Liver (tissue), 9 donors: Measurements from ENCODE around the gene PITPNC1. TPM values are rescaled to one million over a fixed set of nuclear protein-coding genes. Genes with fewer than 3 reads are reported as not detected.
A peak's percentile ranks its signal among the peaks of the same experiment; 100 is the strongest.

Experiments used
- DNase-seq: peaks from one replicate; pipeline ENCODE4 v3.0.0-alpha.2; 2017; ENCODE audit warnings: low spot score
- H3K27ac ChIP-seq, 2 donors: one replicate each; pipeline ENCODE4 v1.7.0; 2013; ENCODE audit warnings: inconsistent platforms in 2 of 2, low read length in 2 of 2, control low read depth in 1 of 2, low read depth in 1 of 2, mild to moderate bottlenecking in 1 of 2
- H3K27me3 ChIP-seq, 4 donors: one replicate each; pipeline versions ENCODE4 v1.6.1 to v1.7.0; 2013; ENCODE audit warnings: low read length in 3 of 4, inconsistent platforms in 1 of 4, mild to moderate bottlenecking in 1 of 4, moderate library complexity in 1 of 4; ENCODE audit not compliant: control insufficient read depth in 4 of 4, insufficient read depth in 4 of 4
- H3K36me3 ChIP-seq, 4 donors: one replicate each; pipeline versions ENCODE4 v1.6.1 to v1.7.0; 2013; ENCODE audit warnings: low read length in 3 of 4, mild to moderate bottlenecking in 3 of 4, low read depth in 1 of 4, moderate library complexity in 1 of 4; ENCODE audit not compliant: control insufficient read depth in 4 of 4, insufficient read depth in 3 of 4
- H3K4me1 ChIP-seq, 4 donors: one replicate each; pipeline versions ENCODE4 v1.6.1 to v1.7.0; 2013; ENCODE audit warnings: low read length in 3 of 4, mild to moderate bottlenecking in 3 of 4, moderate library complexity in 1 of 4; ENCODE audit not compliant: control insufficient read depth in 4 of 4, insufficient read depth in 4 of 4
- H3K4me3 ChIP-seq, 3 donors: one replicate each; pipeline versions ENCODE4 v1.6.1 to v1.7.0; 2013; ENCODE audit warnings: low read length in 3 of 3, control low read depth in 1 of 3, low read depth in 1 of 3, mild to moderate bottlenecking in 1 of 3
- H3K9ac ChIP-seq, 2 donors: one replicate each; pipeline ENCODE4 v1.7.0; 2013; ENCODE audit warnings: low read length in 2 of 2, mild to moderate bottlenecking in 2 of 2, moderate library complexity in 2 of 2, control low read depth in 1 of 2, low read depth in 1 of 2
- H3K9me3 ChIP-seq, 4 donors: one replicate each; pipeline versions ENCODE4 v1.6.1 to v1.7.0; 2013; ENCODE audit warnings: low read length in 3 of 4; ENCODE audit not compliant: control insufficient read depth in 4 of 4
- EGR1 ChIP-seq, 2 donors: IDR thresholded peaks; 2 replicates each; pipeline ENCODE4 v1.6.1; 2016 to 2018; ENCODE audit warnings: antibody characterized with exemption in 2 of 2, low read depth in 2 of 2
- FOXA1 ChIP-seq: IDR thresholded peaks from 2 replicates; pipeline ENCODE4 v1.6.1; 2016; ENCODE audit warnings: antibody characterized with exemption
- FOXA2 ChIP-seq: IDR thresholded peaks from 2 replicates; pipeline ENCODE4 v1.6.1; 2016; ENCODE audit warnings: antibody characterized with exemption
- GABPA ChIP-seq, 2 donors: IDR thresholded peaks in 1 of 2; conservative IDR thresholded peaks in 1 of 2; 2 replicates each; pipeline ENCODE4 v1.6.1; 2016; ENCODE audit warnings: antibody characterized with exemption in 2 of 2, mild to moderate bottlenecking in 1 of 2, moderate library complexity in 1 of 2
- HNF4A ChIP-seq, 2 donors: conservative IDR thresholded peaks; 2 replicates each; pipeline ENCODE4 v1.6.1; 2016; ENCODE audit warnings: antibody characterized with exemption in 2 of 2, mild to moderate bottlenecking in 2 of 2
- HNF4G ChIP-seq: IDR thresholded peaks from 2 replicates; pipeline ENCODE4 v1.6.1; 2016; ENCODE audit warnings: antibody characterized with exemption
- JUND ChIP-seq, 2 donors: IDR thresholded peaks; 2 replicates each; pipeline ENCODE4 v1.6.1; 2016; ENCODE audit warnings: antibody characterized with exemption in 2 of 2
- RAD21 ChIP-seq, 2 donors: IDR thresholded peaks; 2 replicates each; pipeline ENCODE4 v1.6.1; 2016; ENCODE audit warnings: antibody characterized with exemption in 2 of 2, mild to moderate bottlenecking in 2 of 2
- RXRA ChIP-seq, 2 donors: IDR thresholded peaks; 2 replicates each; pipeline ENCODE4 v1.6.1; 2017 to 2018; ENCODE audit warnings: antibody characterized with exemption in 2 of 2, mild to moderate bottlenecking in 1 of 2
- TAF1 ChIP-seq: conservative IDR thresholded peaks from 2 replicates; pipeline ENCODE4 v1.6.1; 2016; ENCODE audit warnings: antibody characterized with exemption, mild to moderate bottlenecking
- WGBS: extraction: QIAGEN DNeasy Blood & Tissue Kit; methylation state at CpG from one replicate; pipeline ENCODE4 v1.1.7; 2013; 5-methylcytosine and 5-hydroxymethylcytosine counted together
- polyA plus RNA-seq, 2 donors: library from polyadenylated mRNA; stranded (reverse) in 1 of 2; unstranded in 1 of 2; fragments of 200-250 nt in 1 of 2; fragments of >200 nt in 1 of 2; fragmentation: Nextera tagmentation in 1 of 2; extraction: Ambion mirVana in 1 of 2; gene quantifications; one replicate each; pipeline versions ENCODE4 v1.2.1 to v1.2.3, GENCODE V29; 2013 to 2015
- total RNA-seq, 2 donors: library from RNA; depleted of rRNA; stranded (reverse); fragments of >200 nt; gene quantifications; one replicate each; pipeline ENCODE4 v1.2.3, GENCODE V29; 2014
- TF ChIP-seq, protein P1 (sequence below): fragments of 150-350 bp; IDR thresholded peaks from 2 replicates; pipeline ENCODE4 v1.5.1; 2017; ENCODE audit warnings: improper control_type of control experiment, low read depth, low read length; ENCODE audit not compliant: missing input control
- TF ChIP-seq, protein P2 (sequence below): IDR thresholded peaks from 2 replicates; pipeline ENCODE4 v1.6.1; 2016; ENCODE audit warnings: antibody characterized with exemption
- TF ChIP-seq, protein P3 (sequence below): IDR thresholded peaks from 2 replicates; pipeline ENCODE4 v1.6.1; 2016; ENCODE audit warnings: antibody characterized with exemption
- TF ChIP-seq, protein P4 (sequence below): IDR thresholded peaks from 2 replicates; pipeline ENCODE4 v1.6.1; 2016; ENCODE audit warnings: antibody characterized with exemption, mild to moderate bottlenecking
- TF ChIP-seq, protein P5 (sequence below): IDR thresholded peaks from 2 replicates; pipeline ENCODE4 v1.6.1; 2016; ENCODE audit warnings: antibody characterized with exemption
- donor health status: healthy.
- donor health status: healthy.
- donor health status: healthy.
- donor health status: healthy.
- donor health status: healthy.

The PITPNC1 gene
- total and polyA plus RNA-seq, 4 donors = 2.3 to 10.2 (median 5.7) TPM

DNA sequence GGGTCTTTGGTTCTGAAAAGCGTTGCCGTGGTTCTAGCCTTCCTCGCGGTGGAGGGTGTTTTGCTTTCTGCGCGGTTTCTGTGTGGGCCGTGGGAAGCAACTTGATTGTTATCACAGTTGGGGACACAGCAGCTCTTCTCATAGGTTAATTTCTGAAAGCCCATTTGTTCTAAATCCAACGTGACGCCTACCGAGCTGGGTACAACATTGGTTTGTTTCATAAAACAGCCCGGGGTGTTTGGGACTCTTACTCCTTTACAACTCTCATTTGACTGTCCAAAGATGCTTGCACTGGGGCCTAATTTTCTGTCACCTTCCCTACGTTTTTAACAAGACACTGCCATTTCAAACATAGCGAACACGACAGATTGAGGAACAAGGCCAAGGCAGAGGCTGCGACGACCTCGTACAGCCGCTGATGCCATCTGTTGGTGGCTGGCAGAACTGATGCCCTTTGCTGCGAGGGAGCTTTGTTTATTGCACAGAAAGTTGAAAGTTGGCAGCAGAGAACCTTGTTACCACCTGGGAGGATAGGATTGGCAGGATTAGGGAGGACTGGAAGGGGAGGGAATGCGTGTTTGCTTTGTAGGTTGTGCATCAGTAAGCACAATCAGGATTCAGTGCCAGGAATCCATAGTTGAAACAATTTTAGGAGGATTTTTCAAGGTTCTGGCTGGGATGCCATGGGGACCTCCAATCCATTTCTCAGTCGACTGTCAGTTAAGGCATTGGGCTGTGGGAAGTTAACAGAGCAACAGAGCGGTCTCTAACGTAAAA lies 98.3 kb downstream of the PITPNC1 start:
- peaks cover 0 to 9% (median under 1%) of the 10 kb centered on the region in 4 donors for H3K4me1 ChIP-seq
- no peak overlapping the region for H3K4me3 ChIP-seq
- no peaks in the 10 kb centered on the region for H3K27me3 ChIP-seq
- H3K9me3 ChIP-seq = no peaks in the 10 kb centered on the region
- peak; percentile 59 for DNase-seq
- WGBS = 43% methylated on average over 23 of the region's 23 CpGs
- TF ChIP-seq HNF4A (conservative IDR thresholded peaks at IDR 0.05) (peak in 1 of 2 donors; percentile 15), RAD21 (IDR thresholded peaks at IDR 0.05) (peak; percentile 99), RXRA (IDR thresholded peaks at IDR 0.05) (peak; percentile 10 to 49)
- TF ChIP-seq, protein P1, sequence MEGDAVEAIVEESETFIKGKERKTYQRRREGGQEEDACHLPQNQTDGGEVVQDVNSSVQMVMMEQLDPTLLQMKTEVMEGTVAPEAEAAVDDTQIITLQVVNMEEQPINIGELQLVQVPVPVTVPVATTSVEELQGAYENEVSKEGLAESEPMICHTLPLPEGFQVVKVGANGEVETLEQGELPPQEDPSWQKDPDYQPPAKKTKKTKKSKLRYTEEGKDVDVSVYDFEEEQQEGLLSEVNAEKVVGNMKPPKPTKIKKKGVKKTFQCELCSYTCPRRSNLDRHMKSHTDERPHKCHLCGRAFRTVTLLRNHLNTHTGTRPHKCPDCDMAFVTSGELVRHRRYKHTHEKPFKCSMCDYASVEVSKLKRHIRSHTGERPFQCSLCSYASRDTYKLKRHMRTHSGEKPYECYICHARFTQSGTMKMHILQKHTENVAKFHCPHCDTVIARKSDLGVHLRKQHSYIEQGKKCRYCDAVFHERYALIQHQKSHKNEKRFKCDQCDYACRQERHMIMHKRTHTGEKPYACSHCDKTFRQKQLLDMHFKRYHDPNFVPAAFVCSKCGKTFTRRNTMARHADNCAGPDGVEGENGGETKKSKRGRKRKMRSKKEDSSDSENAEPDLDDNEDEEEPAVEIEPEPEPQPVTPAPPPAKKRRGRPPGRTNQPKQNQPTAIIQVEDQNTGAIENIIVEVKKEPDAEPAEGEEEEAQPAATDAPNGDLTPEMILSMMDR = peak; percentile 99
- TF ChIP-seq, protein P2, sequence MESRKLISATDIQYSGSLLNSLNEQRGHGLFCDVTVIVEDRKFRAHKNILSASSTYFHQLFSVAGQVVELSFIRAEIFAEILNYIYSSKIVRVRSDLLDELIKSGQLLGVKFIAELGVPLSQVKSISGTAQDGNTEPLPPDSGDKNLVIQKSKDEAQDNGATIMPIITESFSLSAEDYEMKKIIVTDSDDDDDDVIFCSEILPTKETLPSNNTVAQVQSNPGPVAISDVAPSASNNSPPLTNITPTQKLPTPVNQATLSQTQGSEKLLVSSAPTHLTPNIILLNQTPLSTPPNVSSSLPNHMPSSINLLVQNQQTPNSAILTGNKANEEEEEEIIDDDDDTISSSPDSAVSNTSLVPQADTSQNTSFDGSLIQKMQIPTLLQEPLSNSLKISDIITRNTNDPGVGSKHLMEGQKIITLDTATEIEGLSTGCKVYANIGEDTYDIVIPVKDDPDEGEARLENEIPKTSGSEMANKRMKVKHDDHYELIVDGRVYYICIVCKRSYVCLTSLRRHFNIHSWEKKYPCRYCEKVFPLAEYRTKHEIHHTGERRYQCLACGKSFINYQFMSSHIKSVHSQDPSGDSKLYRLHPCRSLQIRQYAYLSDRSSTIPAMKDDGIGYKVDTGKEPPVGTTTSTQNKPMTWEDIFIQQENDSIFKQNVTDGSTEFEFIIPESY = no peak
- no peak overlapping the region for H3K27ac ChIP-seq
- no peaks in the 10 kb centered on the region for H3K36me3 ChIP-seq
- no peak overlapping the region for H3K9ac ChIP-seq

DNA sequence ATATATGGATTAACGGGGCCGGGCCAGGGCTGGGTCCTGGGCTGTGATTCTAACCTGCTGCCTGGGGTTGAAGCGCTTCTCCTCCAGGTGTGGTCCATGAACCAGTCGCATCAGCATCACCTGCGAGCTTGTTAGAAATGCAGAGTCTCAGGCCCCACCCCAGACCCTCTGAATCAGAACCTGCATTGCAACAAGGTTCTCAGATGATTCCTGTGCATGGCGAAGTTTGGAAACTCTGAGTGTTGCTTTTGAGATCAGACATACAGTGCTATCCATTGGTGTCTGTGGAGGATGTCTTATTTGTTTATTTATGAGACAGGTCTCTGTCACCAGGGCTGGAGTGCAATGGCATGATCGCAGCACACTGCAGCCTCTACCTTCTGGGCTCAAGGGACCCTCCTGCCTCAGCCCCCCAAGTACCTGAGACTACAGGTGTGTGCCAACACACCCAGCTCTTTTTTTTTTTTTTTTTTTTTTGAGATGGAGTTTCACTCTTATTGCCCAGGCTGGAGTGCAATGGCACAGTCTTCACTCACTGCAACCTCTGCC lies 99.8 kb downstream of the PITPNC1 start:
- TF ChIP-seq, protein P3, sequence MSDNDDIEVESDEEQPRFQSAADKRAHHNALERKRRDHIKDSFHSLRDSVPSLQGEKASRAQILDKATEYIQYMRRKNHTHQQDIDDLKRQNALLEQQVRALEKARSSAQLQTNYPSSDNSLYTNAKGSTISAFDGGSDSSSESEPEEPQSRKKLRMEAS = no peak
- no peak for TF ChIP-seq TAF1
- no peak for TF ChIP-seq JUND (IDR thresholded peaks at IDR 0.05)
- TF ChIP-seq FOXA1 = no peak
- TF ChIP-seq HNF4A (conservative IDR thresholded peaks at IDR 0.05) = no peak
- no peak for TF ChIP-seq FOXA2
- TF ChIP-seq HNF4G = no peak
- TF ChIP-seq EGR1 (IDR thresholded peaks at IDR 0.05; ENCODE audit: low read depth in 2 of 2) = no peak
- TF ChIP-seq, protein P4, sequence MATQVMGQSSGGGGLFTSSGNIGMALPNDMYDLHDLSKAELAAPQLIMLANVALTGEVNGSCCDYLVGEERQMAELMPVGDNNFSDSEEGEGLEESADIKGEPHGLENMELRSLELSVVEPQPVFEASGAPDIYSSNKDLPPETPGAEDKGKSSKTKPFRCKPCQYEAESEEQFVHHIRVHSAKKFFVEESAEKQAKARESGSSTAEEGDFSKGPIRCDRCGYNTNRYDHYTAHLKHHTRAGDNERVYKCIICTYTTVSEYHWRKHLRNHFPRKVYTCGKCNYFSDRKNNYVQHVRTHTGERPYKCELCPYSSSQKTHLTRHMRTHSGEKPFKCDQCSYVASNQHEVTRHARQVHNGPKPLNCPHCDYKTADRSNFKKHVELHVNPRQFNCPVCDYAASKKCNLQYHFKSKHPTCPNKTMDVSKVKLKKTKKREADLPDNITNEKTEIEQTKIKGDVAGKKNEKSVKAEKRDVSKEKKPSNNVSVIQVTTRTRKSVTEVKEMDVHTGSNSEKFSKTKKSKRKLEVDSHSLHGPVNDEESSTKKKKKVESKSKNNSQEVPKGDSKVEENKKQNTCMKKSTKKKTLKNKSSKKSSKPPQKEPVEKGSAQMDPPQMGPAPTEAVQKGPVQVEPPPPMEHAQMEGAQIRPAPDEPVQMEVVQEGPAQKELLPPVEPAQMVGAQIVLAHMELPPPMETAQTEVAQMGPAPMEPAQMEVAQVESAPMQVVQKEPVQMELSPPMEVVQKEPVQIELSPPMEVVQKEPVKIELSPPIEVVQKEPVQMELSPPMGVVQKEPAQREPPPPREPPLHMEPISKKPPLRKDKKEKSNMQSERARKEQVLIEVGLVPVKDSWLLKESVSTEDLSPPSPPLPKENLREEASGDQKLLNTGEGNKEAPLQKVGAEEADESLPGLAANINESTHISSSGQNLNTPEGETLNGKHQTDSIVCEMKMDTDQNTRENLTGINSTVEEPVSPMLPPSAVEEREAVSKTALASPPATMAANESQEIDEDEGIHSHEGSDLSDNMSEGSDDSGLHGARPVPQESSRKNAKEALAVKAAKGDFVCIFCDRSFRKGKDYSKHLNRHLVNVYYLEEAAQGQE = no peak
- no peak for TF ChIP-seq RXRA (IDR thresholded peaks at IDR 0.05)
- TF ChIP-seq, protein P5, sequence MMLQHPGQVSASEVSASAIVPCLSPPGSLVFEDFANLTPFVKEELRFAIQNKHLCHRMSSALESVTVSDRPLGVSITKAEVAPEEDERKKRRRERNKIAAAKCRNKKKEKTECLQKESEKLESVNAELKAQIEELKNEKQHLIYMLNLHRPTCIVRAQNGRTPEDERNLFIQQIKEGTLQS = no peak
- TF ChIP-seq, protein P1 = no peak
- TF ChIP-seq RAD21 (IDR thresholded peaks at IDR 0.05) = no peak
- no peak for TF ChIP-seq GABPA (IDR thresholded peaks at IDR 0.05 in 1 of 2, conservative IDR thresholded peaks at IDR 0.05 in 1 of 2)
- H3K9me3 ChIP-seq = no peaks in the 10 kb centered on the region
- no peaks in the 10 kb centered on the region for H3K27me3 ChIP-seq
- H3K27ac ChIP-seq = no peak overlapping the region
- H3K36me3 ChIP-seq = no peaks in the 10 kb centered on the region
- H3K9ac ChIP-seq = no peak overlapping the region
- no peak for DNase-seq
- peaks cover 0 to 9% (median under 1%) of the 10 kb centered on the region in 4 donors for H3K4me1 ChIP-seq
- H3K4me3 ChIP-seq = no peak overlapping the region
- WGBS = 97% methylated on average over 7 of the region's 7 CpGs
